ENCODE data around the gene SDC3. TPM values are rescaled to one million over a fixed set of nuclear protein-coding genes. Genes with fewer than 3 reads are reported as not detected.

The SDC3 gene
- total RNA-seq, 4 donors from 2014 or later, result 44.1 to 101 (median 56.5) TPM

DNA sequence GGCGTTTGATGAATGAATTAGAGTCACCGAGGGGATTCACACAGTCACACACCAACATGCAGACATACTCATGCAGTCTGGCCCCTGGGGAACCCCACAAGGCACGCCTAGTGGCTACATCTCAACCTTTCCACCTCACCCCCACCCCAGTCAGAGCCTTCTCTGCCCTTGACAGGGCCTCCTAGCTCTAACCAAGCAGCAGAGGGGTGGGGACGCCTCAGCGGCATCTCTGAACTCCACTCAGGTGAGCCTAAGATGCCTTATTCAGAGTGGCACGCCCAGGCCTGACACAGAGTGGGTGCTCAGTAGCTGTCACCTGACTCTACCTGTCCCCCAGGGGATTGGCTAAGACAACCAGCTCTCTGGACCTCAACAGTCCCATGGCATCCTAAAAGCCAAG is 3.7 kb upstream of the SDC3 start:
- H3K4me3 ChIP-seq, result no peak overlapping the region
- peaks cover 9 to 32% (median 30%) of the 10 kb centered on the region in 4 donors for H3K4me1 ChIP-seq
- no peaks in the 10 kb centered on the region for H3K9me3 ChIP-seq
- H3K27ac ChIP-seq (replicated peaks in 1 of 4), result no peak overlapping the region
- WGBS, result 88% methylated on average over 6 of the region's 6 CpGs
- no peak for DNase-seq (ENCODE audit: extremely low spot score)
- no peaks in the 10 kb centered on the region for H3K27me3 ChIP-seq
- intact Hi-C loops (cut with DNase I), result loop anchor here (5.0 kb wide), 1 partner anchor 130 kb away; no protein-coding TSS in a partner anchor
- no peak for TF ChIP-seq POLR2AphosphoS5 (IDR thresholded peaks at IDR 0.05)
- TF ChIP-seq EP300 (IDR thresholded peaks at IDR 0.05), result no peak
- no peak for TF ChIP-seq POLR2A (IDR thresholded peaks at IDR 0.05; ENCODE audit: low read depth)
- no peak for TF ChIP-seq CTCF (IDR thresholded peaks at IDR 0.05)
- no peaks in the 10 kb centered on the region for H3K36me3 ChIP-seq

- Histone ChIP-seq H3K27me3 (no peaks in the 10 kb centered on the region), H3K36me3 (no peaks in the 10 kb centered on the region), H3K27ac (replicated peaks in 1 of 4) (peak overlapping the region in 3 of 4 donors; percentile 31 to 38 (median 32)), H3K9me3 (no peaks in the 10 kb centered on the region), H3K4me1 (peaks cover 18 to 41% (median 40%) of the 10 kb centered on the region in 4 donors), H3K4me3 (no peak overlapping the region)
- TF ChIP-seq POLR2AphosphoS5 (IDR thresholded peaks at IDR 0.05) (peak; percentile 12 to 64), EP300 (IDR thresholded peaks at IDR 0.05) (no peak), CTCF (IDR thresholded peaks at IDR 0.05) (peak; percentile 89 to 94 (median 93)), POLR2A (IDR thresholded peaks at IDR 0.05; ENCODE audit: low read depth) (no peak)
- DNase-seq (ENCODE audit: extremely low spot score), result no peak
- intact Hi-C loops (cut with DNase I), result loop anchor here (1.0 to 5.0 kb wide), 2 partner anchors 110 to 129 kb away; no protein-coding TSS in a partner anchor
- WGBS, result 70% methylated on average over 5 of the region's 9 CpGs
These were observed 2.7 kb upstream of the SDC3 start for GRCh38 chr1:30911059-30911954.

GRCh38 chr1:30909365-30910068 is 959 bp upstream of the SDC3 start:
- DNase-seq (ENCODE audit: extremely low spot score), result no peak
- TF ChIP-seq CTCF (IDR thresholded peaks at IDR 0.05), result no peak
- no peak for TF ChIP-seq POLR2AphosphoS5 (IDR thresholded peaks at IDR 0.05)
- no peak for TF ChIP-seq POLR2A (IDR thresholded peaks at IDR 0.05; ENCODE audit: low read depth)
- no peak for TF ChIP-seq EP300 (IDR thresholded peaks at IDR 0.05)
- Histone ChIP-seq H3K27ac (replicated peaks in 1 of 4) (peak overlapping the region; percentile 79 to 85 (median 82)), H3K9me3 (no peaks in the 10 kb centered on the region), H3K4me1 (peaks cover 24 to 59% (median 57%) of the 10 kb centered on the region in 4 donors), H3K36me3 (no peaks in the 10 kb centered on the region), H3K4me3 (peak overlapping the region; percentile 57 to 78 (median 61)), H3K27me3 (no peaks in the 10 kb centered on the region)
- intact Hi-C loops (cut with DNase I), result loop anchor here (5.0 kb wide), 1 partner anchor 127 kb away; no protein-coding TSS in a partner anchor
- WGBS, result 71% methylated on average over 13 of the region's 14 CpGs

- TF ChIP-seq POLR2A (IDR thresholded peaks at IDR 0.05; ENCODE audit: low read depth), result no peak
- TF ChIP-seq POLR2AphosphoS5 (IDR thresholded peaks at IDR 0.05), result no peak
- TF ChIP-seq CTCF (IDR thresholded peaks at IDR 0.05), result no peak
- TF ChIP-seq EP300 (IDR thresholded peaks at IDR 0.05), result no peak
- H3K27ac ChIP-seq (replicated peaks in 1 of 4), result peak overlapping the region; percentile 77 to 94 (median 87)
- no peaks in the 10 kb centered on the region for H3K27me3 ChIP-seq
- H3K36me3 ChIP-seq, result no peaks in the 10 kb centered on the region
- H3K4me1 ChIP-seq, result peaks cover 24 to 71% (median 67%) of the 10 kb centered on the region in 4 donors
- no peaks in the 10 kb centered on the region for H3K9me3 ChIP-seq
- H3K4me3 ChIP-seq, result peak overlapping the region; percentile 72 to 78 (median 72)
- 0% methylated on average over 10 of the region's 69 CpGs for WGBS
- intact Hi-C loops (cut with DNase I), result no loop called here
- DNase-seq (ENCODE audit: extremely low spot score), result no peak
These were observed 252 bp downstream of the SDC3 start for GRCh38 chr1:30908316-30908695.

Measured in esophagus muscularis mucosa (tissue), 4 donors.